K562 (cell line): Measurements from ENCODE around the gene ARHGAP10.

Source experiments
- RNF219 ChIP-seq: fragments of 250-450 bp; sonication (Bioruptor Pico); IDR thresholded peaks from 2 replicates; pipeline ENCODE4 v1.5.0; 2022; ENCODE audit warnings: mild to moderate bottlenecking
- YY1 ChIP-seq, 3 experiments: IDR thresholded peaks; 2 replicates each; pipeline ENCODE4 v1.6.1; 2011; ENCODE audit warnings: low read length in 2 of 3, mild to moderate bottlenecking in 2 of 3, moderate library complexity in 2 of 3, borderline replicate concordance in 1 of 3, control low read depth in 1 of 3, low read depth in 1 of 3; ENCODE audit not compliant: insufficient read depth in 3 of 3, insufficient replicate concordance in 2 of 3, control insufficient read depth in 1 of 3, insufficient read length in 1 of 3; ENCODE audit errors: extremely low read depth in 1 of 3

DNA sequence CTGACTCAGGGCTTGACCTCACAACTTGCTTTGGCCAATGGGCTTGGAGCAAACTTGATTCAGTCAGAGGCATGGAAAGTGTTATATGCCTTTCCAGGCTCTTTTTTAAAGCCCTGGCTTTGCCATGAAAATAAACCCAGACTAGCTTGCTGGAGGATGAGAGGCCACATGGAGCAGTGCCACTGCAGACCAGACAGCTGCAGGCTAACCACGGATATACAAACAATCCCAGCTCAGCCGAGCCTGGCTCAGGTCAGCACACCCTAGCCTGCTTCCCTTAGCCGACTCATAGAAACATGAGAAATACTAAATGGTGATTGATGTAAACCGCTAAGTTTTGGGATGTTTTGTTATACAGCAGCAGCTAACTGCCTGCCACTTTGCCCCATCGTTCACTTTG, 345.1 kb downstream of the ARHGAP10 start:
- TF ChIP-seq YY1 (IDR thresholded peaks at IDR 0.05; ENCODE audit: borderline replicate concordance in 1 of 3, control insufficient read depth in 1 of 3, extremely low read depth in 1 of 3, insufficient read depth in 3 of 3, insufficient read length in 1 of 3, insufficient replicate concordance in 2 of 3, low read depth in 1 of 3, low read length in 2 of 3) (no peak), RNF219 (CRISPR knock-in tag) (no peak)
